KMS-11 (cell line): ENCODE results near the gene CDH20.

Experiments
- H2AFZ ChIP-seq: fragments of 200-600 bp; sonication (generic); 2 replicates; pipeline ENCODE4 v1.6.1; 2016; ENCODE audit warnings: antibody characterized with exemption, mixed run types, low read depth
- H3K27ac ChIP-seq: fragments of 200-600 bp; sonication (generic); 2 replicates; pipeline ENCODE4 v1.6.1; 2016; ENCODE audit warnings: mild to moderate bottlenecking, mixed run types
- H3K27me3 ChIP-seq: fragments of 200-600 bp; sonication (generic); 2 replicates; pipeline ENCODE4 v1.6.1; 2017; ENCODE audit warnings: mild to moderate bottlenecking, low read depth, mixed run types, moderate library complexity; ENCODE audit not compliant: insufficient read depth
- H3K36me3 ChIP-seq: fragments of 200-600 bp; sonication (generic); 2 replicates; pipeline ENCODE4 v1.6.1; 2017; ENCODE audit warnings: mild to moderate bottlenecking, mixed run types; ENCODE audit not compliant: insufficient read depth
- H3K4me1 ChIP-seq: fragments of 200-600 bp; sonication (generic); 2 replicates; pipeline ENCODE4 v1.6.1; 2016; ENCODE audit warnings: mild to moderate bottlenecking, low read depth, mixed run types; ENCODE audit not compliant: poor library complexity, severe bottlenecking
- H3K4me2 ChIP-seq: fragments of 200-600 bp; sonication (generic); 2 replicates; pipeline ENCODE4 v1.7.0; 2016; ENCODE audit warnings: mild to moderate bottlenecking, mixed run types
- H3K4me3 ChIP-seq: fragments of 200-600 bp; sonication (generic); IDR thresholded peaks from 2 replicates; pipeline ENCODE4 v1.6.1; 2017; ENCODE audit warnings: low read depth, low read length, mixed read lengths; ENCODE audit not compliant: insufficient read depth
- H3K79me2 ChIP-seq: fragments of 200-600 bp; sonication (generic); 2 replicates; pipeline ENCODE4 v1.6.1; 2016; ENCODE audit warnings: low read depth, mixed run types; ENCODE audit not compliant: insufficient read depth
- H3K9ac ChIP-seq: fragments of 200-600 bp; sonication (generic); 2 replicates; pipeline ENCODE4 v1.6.1; 2016; ENCODE audit warnings: mild to moderate bottlenecking, mixed run types
- H4K20me1 ChIP-seq: fragments of 200-600 bp; sonication (generic); 2 replicates; pipeline ENCODE4 v1.6.1; 2016; ENCODE audit warnings: mild to moderate bottlenecking, mixed run types; ENCODE audit not compliant: insufficient read depth
- CTCF ChIP-seq: fragments of 200-600 bp; sonication (generic); conservative IDR thresholded peaks from 2 replicates; pipeline ENCODE4 v1.6.1; 2017; ENCODE audit warnings: low read depth, mild to moderate bottlenecking, antibody characterized with exemption, low read length, moderate library complexity, mixed read lengths

The CDH20 gene

GRCh38 chr18:61570070-61570469, 236.8 kb downstream of the CDH20 start:
- Histone ChIP-seq H4K20me1 (no peaks in the 10 kb centered on the region), H3K79me2 (no peaks in the 10 kb centered on the region), H3K4me1 (no peaks in the 10 kb centered on the region), H3K27me3 (no peaks in the 10 kb centered on the region), H3K4me3 (no peak overlapping the region), H3K36me3 (no peaks in the 10 kb centered on the region), H3K9ac (no peak overlapping the region), H2AFZ (no peak overlapping the region), H3K4me2 (no peak overlapping the region), H3K27ac (no peak overlapping the region)
- TF ChIP-seq CTCF: no peak

GRCh38 chr18:61572084-61572655, 238.9 kb downstream of the CDH20 start:
- no peaks in the 10 kb centered on the region for H4K20me1 ChIP-seq
- no peak overlapping the region for H2AFZ ChIP-seq
- no peak overlapping the region for H3K9ac ChIP-seq
- no peak overlapping the region for H3K4me3 ChIP-seq
- no peaks in the 10 kb centered on the region for H3K36me3 ChIP-seq
- no peaks in the 10 kb centered on the region for H3K79me2 ChIP-seq
- H3K27me3 ChIP-seq: no peaks in the 10 kb centered on the region
- TF ChIP-seq CTCF: no peak
- H3K4me2 ChIP-seq: no peak overlapping the region
- no peak overlapping the region for H3K27ac ChIP-seq
- no peaks in the 10 kb centered on the region for H3K4me1 ChIP-seq

GRCh38 chr18:61572871-61573270, 239.6 kb downstream of the CDH20 start:
- Histone ChIP-seq H3K79me2 (no peaks in the 10 kb centered on the region), H4K20me1 (no peaks in the 10 kb centered on the region), H3K4me2 (no peak overlapping the region), H3K9ac (no peak overlapping the region), H3K27ac (no peak overlapping the region), H3K4me1 (no peaks in the 10 kb centered on the region), H3K4me3 (no peak overlapping the region), H3K36me3 (no peaks in the 10 kb centered on the region), H2AFZ (no peak overlapping the region), H3K27me3 (no peaks in the 10 kb centered on the region)
- no peak for TF ChIP-seq CTCF

- H3K27me3 ChIP-seq: no peaks in the 10 kb centered on the region
- H2AFZ ChIP-seq: no peak overlapping the region
- no peaks in the 10 kb centered on the region for H3K79me2 ChIP-seq
- no peaks in the 10 kb centered on the region for H4K20me1 ChIP-seq
- TF ChIP-seq CTCF: no peak
- no peak overlapping the region for H3K4me2 ChIP-seq
- H3K27ac ChIP-seq: no peak overlapping the region
- no peaks in the 10 kb centered on the region for H3K4me1 ChIP-seq
- no peaks in the 10 kb centered on the region for H3K36me3 ChIP-seq
- H3K4me3 ChIP-seq: no peak overlapping the region
- no peak overlapping the region for H3K9ac ChIP-seq
Measured at GRCh38 chr18:61574665-61575064, 241.4 kb downstream of the CDH20 start.
